Muscle layer of colon (tissue), 2 donors: ENCODE measurements around the gene RRP1B.

Experiments
- H3K27ac ChIP-seq: one replicate; pipeline ENCODE4 v1.7.0; 2013; ENCODE audit warnings: low read depth, mild to moderate bottlenecking, low read length, moderate library complexity
- H3K27me3 ChIP-seq, 2 donors: one replicate each; pipeline ENCODE4 v1.7.0; 2013; ENCODE audit warnings: low read length in 2 of 2, mild to moderate bottlenecking in 2 of 2; ENCODE audit not compliant: insufficient read depth in 2 of 2, control insufficient read depth in 1 of 2
- H3K36me3 ChIP-seq: one replicate; pipeline ENCODE4 v1.7.0; 2013; ENCODE audit warnings: mild to moderate bottlenecking, low read length; ENCODE audit not compliant: insufficient read depth
- H3K4me1 ChIP-seq: one replicate; pipeline ENCODE4 v1.7.0; 2013; ENCODE audit warnings: mild to moderate bottlenecking, low read length; ENCODE audit not compliant: insufficient read depth
- H3K4me3 ChIP-seq, 2 donors: one replicate each; pipeline ENCODE4 v1.7.0; 2013; ENCODE audit warnings: low read length in 2 of 2, low read depth in 1 of 2, mild to moderate bottlenecking in 1 of 2, moderate library complexity in 1 of 2
- H3K9ac ChIP-seq: one replicate; pipeline ENCODE4 v1.7.0; 2013; ENCODE audit warnings: low read length
- H3K9me3 ChIP-seq: one replicate; pipeline ENCODE4 v1.7.0; 2013; ENCODE audit warnings: mild to moderate bottlenecking, low read length
- donor health status: abdominal sarcoma.
- donor health status: Adenocarcinoma of cecum.

RRP1B gene

GRCh38 chr21:43658088-43658741 is 1.1 kb upstream of the RRP1B start:
- Histone ChIP-seq H3K4me3 (no peak overlapping the region), H3K9ac (no peak overlapping the region), H3K36me3 (no peaks in the 10 kb centered on the region), H3K27me3 (no peaks in the 10 kb centered on the region), H3K27ac (no peak overlapping the region), H3K9me3 (no peaks in the 10 kb centered on the region), H3K4me1 (peaks cover 11% of the 10 kb centered on the region)

- Histone ChIP-seq H3K27ac (peak overlapping the region; percentile 94), H3K9me3 (no peaks in the 10 kb centered on the region), H3K9ac (no peak overlapping the region), H3K27me3 (no peaks in the 10 kb centered on the region), H3K36me3 (no peaks in the 10 kb centered on the region), H3K4me1 (peaks cover 11% of the 10 kb centered on the region), H3K4me3 (peak overlapping the region; percentile 92 to 99)
Measured at GRCh38 chr21:43658769-43659135, 608 bp upstream of the RRP1B start.

GRCh38 chr21:43662286-43662685 is 2.9 kb downstream of the RRP1B start:
- H3K27ac ChIP-seq, result no peak overlapping the region
- H3K9me3 ChIP-seq, result no peaks in the 10 kb centered on the region
- peaks cover 11% of the 10 kb centered on the region for H3K4me1 ChIP-seq
- H3K27me3 ChIP-seq, result no peaks in the 10 kb centered on the region
- H3K9ac ChIP-seq, result no peak overlapping the region
- no peak overlapping the region for H3K4me3 ChIP-seq
- H3K36me3 ChIP-seq, result peaks cover 5% of the 10 kb centered on the region

- Histone ChIP-seq H3K27ac (no peak overlapping the region), H3K4me3 (no peak overlapping the region), H3K9ac (no peak overlapping the region), H3K4me1 (peaks cover 11% of the 10 kb centered on the region), H3K36me3 (peaks cover 5% of the 10 kb centered on the region), H3K9me3 (no peaks in the 10 kb centered on the region), H3K27me3 (no peaks in the 10 kb centered on the region)
Measured at GRCh38 chr21:43663033-43663432, 3.7 kb downstream of the RRP1B start.

DNA sequence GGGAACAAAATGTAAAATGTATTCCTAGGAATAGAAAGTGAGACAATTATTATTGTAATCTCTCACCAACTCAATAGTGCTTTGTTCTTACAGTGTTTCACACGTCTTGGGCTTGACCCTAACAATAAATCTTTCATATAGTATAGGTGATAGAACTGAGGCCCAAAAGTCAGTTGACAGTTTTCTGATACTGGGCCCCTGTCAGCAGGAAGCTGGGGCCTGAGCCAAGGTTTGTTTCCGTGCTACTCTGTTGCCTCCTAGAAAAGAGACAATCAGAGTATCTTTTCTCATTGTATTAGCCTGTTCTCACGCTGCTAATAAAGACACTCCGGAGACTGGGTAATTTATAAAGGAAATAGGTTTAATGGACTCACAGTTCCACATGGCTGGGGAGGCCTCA is 5.0 kb downstream of the RRP1B start:
- Histone ChIP-seq H3K27ac (no peak overlapping the region), H3K4me1 (peaks cover 11% of the 10 kb centered on the region), H3K27me3 (no peaks in the 10 kb centered on the region), H3K9ac (no peak overlapping the region), H3K4me3 (no peak overlapping the region), H3K9me3 (no peaks in the 10 kb centered on the region), H3K36me3 (peaks cover 5% of the 10 kb centered on the region)

GRCh38 chr21:43665879-43666278 is 6.5 kb downstream of the RRP1B start:
- no peak overlapping the region for H3K27ac ChIP-seq
- no peak overlapping the region for H3K4me3 ChIP-seq
- peaks cover 4% of the 10 kb centered on the region for H3K4me1 ChIP-seq
- H3K27me3 ChIP-seq, result no peaks in the 10 kb centered on the region
- H3K36me3 ChIP-seq, result peaks cover 5% of the 10 kb centered on the region
- H3K9me3 ChIP-seq, result no peaks in the 10 kb centered on the region
- H3K9ac ChIP-seq, result no peak overlapping the region

GRCh38 chr21:43667191-43667904 is 8.0 kb downstream of the RRP1B start:
- no peaks in the 10 kb centered on the region for H3K9me3 ChIP-seq
- H3K27me3 ChIP-seq, result no peaks in the 10 kb centered on the region
- H3K36me3 ChIP-seq, result peaks cover 19% of the 10 kb centered on the region
- no peak overlapping the region for H3K27ac ChIP-seq
- H3K4me1 ChIP-seq, result no peaks in the 10 kb centered on the region
- H3K9ac ChIP-seq, result no peak overlapping the region
- H3K4me3 ChIP-seq, result no peak overlapping the region

DNA sequence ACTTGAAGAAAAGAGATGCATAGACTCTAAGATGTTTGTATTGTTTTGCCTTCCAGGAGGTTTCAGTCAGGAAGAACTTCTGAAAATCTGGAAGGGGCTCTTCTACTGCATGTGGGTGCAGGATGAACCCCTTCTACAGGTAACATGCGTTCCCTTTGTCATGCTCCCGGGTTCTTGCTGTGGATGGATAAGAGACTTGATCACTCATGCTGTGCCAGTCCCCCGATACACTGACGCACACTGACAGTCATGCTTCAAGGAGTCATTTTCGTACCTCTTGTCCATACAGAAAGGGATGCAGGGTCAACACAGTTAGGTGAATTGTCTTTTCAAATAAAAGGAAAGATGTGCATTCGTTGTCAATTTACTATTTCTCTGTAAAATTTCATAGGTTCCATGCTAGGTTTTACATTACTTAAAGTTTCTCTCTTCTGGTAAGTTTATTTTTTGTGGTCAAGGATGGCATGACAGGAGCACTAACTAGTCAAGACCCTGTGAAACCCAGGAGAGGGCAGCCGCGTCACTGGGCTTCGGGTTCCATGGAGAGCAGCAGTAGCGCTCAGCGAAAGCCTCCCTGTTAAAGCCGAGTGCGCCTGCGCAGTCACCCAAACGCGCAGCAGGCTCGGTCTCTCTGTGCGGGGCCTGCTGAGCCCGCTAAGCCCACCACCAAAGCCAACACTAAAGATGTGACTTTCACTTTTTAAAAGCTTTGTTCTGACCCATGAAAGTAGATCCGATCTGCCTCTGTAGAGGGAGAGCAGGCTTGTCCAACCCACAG is 10.7 kb downstream of the RRP1B start:
- no peaks in the 10 kb centered on the region for H3K9me3 ChIP-seq
- H3K27ac ChIP-seq, result no peak overlapping the region
- no peak overlapping the region for H3K9ac ChIP-seq
- no peak overlapping the region for H3K4me3 ChIP-seq
- H3K36me3 ChIP-seq, result peaks cover 25% of the 10 kb centered on the region
- no peaks in the 10 kb centered on the region for H3K4me1 ChIP-seq
- H3K27me3 ChIP-seq, result no peaks in the 10 kb centered on the region

DNA sequence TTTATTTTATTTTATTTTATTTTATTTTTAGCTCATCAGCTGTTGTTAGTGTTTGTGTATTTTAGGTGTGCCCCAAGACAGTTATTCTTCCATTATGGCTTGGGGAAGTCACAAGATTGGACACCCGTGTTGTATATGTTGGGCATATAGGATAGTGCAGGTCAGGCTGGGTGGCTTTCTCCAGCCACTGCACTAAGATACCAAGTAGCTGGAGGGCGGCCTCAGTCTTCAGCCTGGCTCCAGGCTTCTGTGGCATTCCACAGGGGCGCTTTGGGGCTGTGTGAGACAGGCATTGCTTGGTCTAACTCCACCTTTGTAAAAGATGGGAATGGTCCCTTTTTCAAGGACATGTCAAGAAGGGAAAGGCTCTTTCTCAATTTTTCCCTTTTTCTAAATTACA is 16.5 kb downstream of the RRP1B start:
- Histone ChIP-seq H3K36me3 (peaks cover 40% of the 10 kb centered on the region), H3K9me3 (no peaks in the 10 kb centered on the region), H3K27me3 (no peaks in the 10 kb centered on the region), H3K27ac (no peak overlapping the region), H3K4me1 (no peaks in the 10 kb centered on the region), H3K9ac (no peak overlapping the region), H3K4me3 (no peak overlapping the region)

DNA sequence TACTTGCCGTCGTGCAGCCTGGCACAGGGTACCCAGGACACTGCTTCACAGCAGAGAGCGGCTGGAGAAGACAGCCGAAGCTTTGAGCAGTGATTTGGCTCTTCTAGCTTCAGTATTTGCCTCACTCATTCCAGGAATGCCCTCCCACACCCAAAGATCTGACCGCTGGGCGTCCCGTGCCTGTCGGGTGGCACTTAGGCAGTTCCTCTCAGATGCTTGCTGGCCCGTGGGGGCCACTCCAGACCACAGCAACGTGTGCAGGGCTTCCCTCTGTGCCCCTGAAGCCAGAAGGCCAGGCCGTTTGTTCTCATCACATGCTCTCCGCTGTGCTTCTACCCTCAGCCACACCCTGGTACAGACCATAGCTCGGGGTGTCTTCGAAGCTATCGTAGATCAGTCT is 17.0 kb downstream of the RRP1B start:
- no peaks in the 10 kb centered on the region for H3K4me1 ChIP-seq

GRCh38 chr21:43679951-43680350 is 20.6 kb downstream of the RRP1B start:
- Histone ChIP-seq H3K4me1 (no peaks in the 10 kb centered on the region), H3K27me3 (no peaks in the 10 kb centered on the region), H3K9me3 (no peaks in the 10 kb centered on the region), H3K36me3 (peaks cover 35% of the 10 kb centered on the region), H3K4me3 (no peak overlapping the region), H3K9ac (no peak overlapping the region), H3K27ac (no peak overlapping the region)

More for the DNA sequence above, 17.0 kb downstream of the RRP1B start:
- peaks cover 35% of the 10 kb centered on the region for H3K36me3 ChIP-seq
- no peaks in the 10 kb centered on the region for H3K9me3 ChIP-seq
- no peaks in the 10 kb centered on the region for H3K27me3 ChIP-seq
- no peak overlapping the region for H3K9ac ChIP-seq
- no peak overlapping the region for H3K27ac ChIP-seq
- no peak overlapping the region for H3K4me3 ChIP-seq
